OCI-LY1 (cell line): ENCODE results near the gene MAP3K10.

Experiments
- H2AFZ ChIP-seq: fragments of 200-600 bp; sonication (generic), shearing (Covaris generic); 2 replicates; pipeline ENCODE4 v1.6.0; 2014; ENCODE audit warnings: antibody characterized with exemption, mild to moderate bottlenecking, low read length
- H3F3A ChIP-seq: fragments of 200-600 bp; sonication (generic), shearing (Covaris generic); 2 replicates; pipeline ENCODE4 v1.6.0; 2014; ENCODE audit warnings: mild to moderate bottlenecking, antibody characterized with exemption, low read length, moderate library complexity; ENCODE audit not compliant: insufficient read depth
- H3K27ac ChIP-seq: fragments of 200-600 bp; sonication (generic); 2 replicates; pipeline ENCODE4 v1.5.1; 2014; ENCODE audit warnings: low read length, mixed run types, mild to moderate bottlenecking, low read depth; ENCODE audit not compliant: poor library complexity, severe bottlenecking
- H3K27me3 ChIP-seq: fragments of 200-600 bp; sonication (generic); 2 replicates; pipeline ENCODE4 v1.6.0; 2014; ENCODE audit warnings: antibody characterized with exemption, mild to moderate bottlenecking, low read length, moderate library complexity; ENCODE audit not compliant: insufficient read depth
- H3K36me3 ChIP-seq: fragments of 200-600 bp; sonication (generic); 2 replicates; pipeline ENCODE4 v1.6.1; 2014; ENCODE audit warnings: mild to moderate bottlenecking, antibody characterized with exemption, low read length, moderate library complexity, mixed read lengths; ENCODE audit not compliant: insufficient read depth
- H3K4me1 ChIP-seq: fragments of 200-600 bp; sonication (generic); 2 replicates; pipeline ENCODE4 v1.5.1; 2014; ENCODE audit warnings: mild to moderate bottlenecking, low read length, moderate library complexity; ENCODE audit not compliant: insufficient read depth, severe bottlenecking
- H3K4me2 ChIP-seq: fragments of 200-600 bp; sonication (generic), shearing (Covaris generic); 2 replicates; pipeline ENCODE4 v1.6.1; 2014; ENCODE audit warnings: low read length
- H3K4me3 ChIP-seq: fragments of 200-600 bp; sonication (generic); 2 replicates; pipeline ENCODE4 v1.5.1; 2014; ENCODE audit warnings: low read length, low read depth, mild to moderate bottlenecking, mixed read lengths; ENCODE audit not compliant: poor library complexity, severe bottlenecking
- H3K79me2 ChIP-seq: fragments of 200-600 bp; shearing (Covaris generic); 2 replicates; pipeline ENCODE4 v1.6.1; 2016; ENCODE audit warnings: mixed run types, low read length, mixed read lengths; ENCODE audit not compliant: insufficient read depth
- H3K9ac ChIP-seq: fragments of 200-600 bp; sonication (generic), shearing (Covaris generic); 2 replicates; pipeline ENCODE4 v1.6.1; 2014; ENCODE audit warnings: mild to moderate bottlenecking, low read length, mixed read lengths
- H3K9me2 ChIP-seq: fragments of 200-600 bp; sonication (generic), shearing (Covaris generic); 2 replicates; pipeline ENCODE4 v1.6.1; 2014; ENCODE audit warnings: low read depth, mild to moderate bottlenecking, low read length, mixed read lengths
- H3K9me3 ChIP-seq: fragments of 200-600 bp; shearing (Covaris generic); 2 replicates; pipeline ENCODE4 v1.6.1; 2014; ENCODE audit warnings: low read length, mixed read lengths
- H4K20me1 ChIP-seq: fragments of 200-600 bp; sonication (generic), shearing (Covaris generic); 2 replicates; pipeline ENCODE4 v1.6.0; 2016; ENCODE audit warnings: mild to moderate bottlenecking, low read length; ENCODE audit not compliant: insufficient read depth
- EZH2 ChIP-seq: fragments of 200-600 bp; sonication (generic), shearing (Covaris generic); IDR thresholded peaks from 2 replicates; pipeline ENCODE4 v1.8.0; 2017; ENCODE audit warnings: borderline replicate concordance, mixed run types, mild to moderate bottlenecking, antibody characterized with exemption, low read length, moderate library complexity, mixed read lengths
- TF ChIP-seq, protein P1 (sequence below): fragments of 200-600 bp; sonication (generic), shearing (Covaris generic); IDR thresholded peaks from 2 replicates; pipeline ENCODE4 v1.5.1; 2017; ENCODE audit warnings: mild to moderate bottlenecking, antibody characterized with exemption, low read length, moderate library complexity, mixed read lengths

MAP3K10 gene

DNA sequence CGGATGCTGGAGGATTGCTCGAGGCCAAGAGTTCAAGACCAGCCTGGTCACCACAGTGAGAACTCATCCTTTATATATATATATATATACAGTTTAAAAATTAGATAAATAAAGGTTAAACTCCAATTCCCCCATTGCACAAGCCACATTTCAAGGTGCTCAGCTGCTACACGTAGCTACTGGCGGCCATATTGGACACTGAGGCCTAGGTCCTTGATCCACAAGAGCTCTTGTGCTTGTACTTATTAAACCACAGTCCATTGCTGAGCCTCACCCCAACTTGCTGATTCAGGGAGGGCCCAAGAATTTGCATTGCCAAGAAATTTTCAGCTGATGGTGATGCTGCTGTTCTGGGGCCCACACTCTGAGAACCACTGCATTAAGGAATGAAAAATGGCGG is 17.4 kb downstream of the MAP3K10 start:
- H3K9me3 ChIP-seq = no peaks in the 10 kb centered on the region
- no peak for TF ChIP-seq EZH2
- TF ChIP-seq, protein P1, sequence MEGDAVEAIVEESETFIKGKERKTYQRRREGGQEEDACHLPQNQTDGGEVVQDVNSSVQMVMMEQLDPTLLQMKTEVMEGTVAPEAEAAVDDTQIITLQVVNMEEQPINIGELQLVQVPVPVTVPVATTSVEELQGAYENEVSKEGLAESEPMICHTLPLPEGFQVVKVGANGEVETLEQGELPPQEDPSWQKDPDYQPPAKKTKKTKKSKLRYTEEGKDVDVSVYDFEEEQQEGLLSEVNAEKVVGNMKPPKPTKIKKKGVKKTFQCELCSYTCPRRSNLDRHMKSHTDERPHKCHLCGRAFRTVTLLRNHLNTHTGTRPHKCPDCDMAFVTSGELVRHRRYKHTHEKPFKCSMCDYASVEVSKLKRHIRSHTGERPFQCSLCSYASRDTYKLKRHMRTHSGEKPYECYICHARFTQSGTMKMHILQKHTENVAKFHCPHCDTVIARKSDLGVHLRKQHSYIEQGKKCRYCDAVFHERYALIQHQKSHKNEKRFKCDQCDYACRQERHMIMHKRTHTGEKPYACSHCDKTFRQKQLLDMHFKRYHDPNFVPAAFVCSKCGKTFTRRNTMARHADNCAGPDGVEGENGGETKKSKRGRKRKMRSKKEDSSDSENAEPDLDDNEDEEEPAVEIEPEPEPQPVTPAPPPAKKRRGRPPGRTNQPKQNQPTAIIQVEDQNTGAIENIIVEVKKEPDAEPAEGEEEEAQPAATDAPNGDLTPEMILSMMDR = no peak
- no peaks in the 10 kb centered on the region for H3K79me2 ChIP-seq
- no peak overlapping the region for H3K4me3 ChIP-seq
- H3K27me3 ChIP-seq = no peaks in the 10 kb centered on the region
- H3K27ac ChIP-seq = no peak overlapping the region
- 0 out of 2 replicates have a peak, but pooled peaks cover 4% of the 10 kb centered on the region for H3K36me3 ChIP-seq
- no peaks in the 10 kb centered on the region for H3K9me2 ChIP-seq
- H4K20me1 ChIP-seq = no peaks in the 10 kb centered on the region
- H2AFZ ChIP-seq = no peak overlapping the region
- no peak overlapping the region for H3K9ac ChIP-seq
- H3K4me1 ChIP-seq = no peaks in the 10 kb centered on the region
- no peak overlapping the region for H3K4me2 ChIP-seq
- no peaks in the 10 kb centered on the region for H3F3A ChIP-seq

DNA sequence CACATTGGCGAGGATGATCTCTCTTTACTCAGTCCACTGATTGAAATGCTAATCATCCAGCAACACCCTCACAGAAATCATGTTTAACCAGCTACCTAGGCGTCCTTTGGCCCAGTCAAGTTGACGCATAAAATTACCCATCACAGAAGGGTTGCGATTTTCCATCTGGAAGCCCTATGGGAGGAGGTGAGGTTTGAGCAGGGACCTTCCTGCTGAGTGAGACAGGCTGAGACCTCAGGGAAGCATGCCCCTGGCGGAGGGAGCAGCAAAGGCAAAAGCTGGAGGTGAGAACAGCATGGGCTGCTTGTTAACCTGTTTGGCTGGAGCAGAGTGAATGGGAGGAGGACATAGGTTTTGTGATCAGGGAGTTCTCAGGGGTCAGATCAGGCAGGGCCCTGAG is 19.7 kb downstream of the MAP3K10 start:
- Histone ChIP-seq H3K9ac (no peak overlapping the region), H3K9me2 (no peaks in the 10 kb centered on the region), H3K4me3 (no peak overlapping the region), H3K4me2 (no peak overlapping the region), H4K20me1 (no peaks in the 10 kb centered on the region), H3K36me3 (0 out of 2 replicates have a peak, but pooled peaks cover 4% of the 10 kb centered on the region), H2AFZ (no peak overlapping the region), H3K79me2 (no peaks in the 10 kb centered on the region), H3K27ac (no peak overlapping the region), H3K4me1 (no peaks in the 10 kb centered on the region), H3K27me3 (no peaks in the 10 kb centered on the region), H3F3A (no peaks in the 10 kb centered on the region), H3K9me3 (no peaks in the 10 kb centered on the region)
- TF ChIP-seq EZH2 = no peak
- TF ChIP-seq, protein P1 = no peak

DNA sequence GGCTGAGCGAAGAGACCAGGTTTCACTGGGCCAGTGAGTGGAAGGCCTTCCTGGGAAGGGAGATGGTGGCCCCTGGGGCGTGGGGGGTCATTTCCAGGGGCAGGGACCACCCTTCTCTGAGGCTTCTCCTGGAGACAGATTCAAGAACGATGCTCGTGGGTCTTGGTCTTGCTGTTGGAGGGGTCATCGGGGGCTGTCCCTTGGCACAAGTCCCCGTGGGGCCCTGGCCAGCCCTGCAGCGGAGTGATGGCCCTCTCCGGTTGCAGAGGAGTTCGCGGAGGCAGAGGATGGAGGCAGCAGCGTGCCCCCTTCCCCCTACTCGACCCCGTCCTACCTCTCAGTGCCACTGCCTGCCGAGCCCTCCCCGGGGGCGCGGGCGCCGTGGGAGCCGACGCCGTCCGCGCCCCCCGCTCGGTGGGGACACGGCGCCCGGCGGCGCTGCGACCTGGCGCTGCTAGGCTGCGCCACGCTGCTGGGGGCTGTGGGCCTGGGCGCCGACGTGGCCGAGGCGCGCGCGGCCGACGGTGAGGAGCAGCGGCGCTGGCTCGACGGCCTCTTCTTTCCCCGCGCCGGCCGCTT is 22.1 kb downstream of the MAP3K10 start:
- H3K9me2 ChIP-seq = no peaks in the 10 kb centered on the region
- 0 out of 2 replicates have a peak, but pooled peaks cover 4% of the 10 kb centered on the region for H3K36me3 ChIP-seq
- no peaks in the 10 kb centered on the region for H3K27me3 ChIP-seq
- no peaks in the 10 kb centered on the region for H3F3A ChIP-seq
- H3K4me1 ChIP-seq = no peaks in the 10 kb centered on the region
- no peak for TF ChIP-seq EZH2
- TF ChIP-seq, protein P1 = no peak
- no peak overlapping the region for H3K4me3 ChIP-seq
- H3K79me2 ChIP-seq = no peaks in the 10 kb centered on the region
- H4K20me1 ChIP-seq = no peaks in the 10 kb centered on the region
- no peaks in the 10 kb centered on the region for H3K9me3 ChIP-seq
- H3K27ac ChIP-seq = no peak overlapping the region
- no peak overlapping the region for H2AFZ ChIP-seq
- no peak overlapping the region for H3K4me2 ChIP-seq
- H3K9ac ChIP-seq = no peak overlapping the region
